Endodermal cell (in vitro differentiated cells): ENCODE measurements around the gene UCK1. TPM values are rescaled to one million over a fixed set of nuclear protein-coding genes. Genes with fewer than 3 reads are reported as not detected.
"Not testable (repeated sequence)": the region's sequence is repeated elsewhere in the genome, so short reads cannot be mapped to it uniquely, and the experiment has no call there.

Source experiments
- DNase-seq: peaks from one replicate; pipeline ENCODE4 v3.0.0-alpha.2; 2017
- H3K27ac ChIP-seq: 2 replicates; pipeline ENCODE4 v1.5.1; 2013; ENCODE audit warnings: mild to moderate bottlenecking, low read depth, low read length, moderate library complexity
- H3K27me3 ChIP-seq: 2 replicates; pipeline ENCODE4 v1.6.1; 2013; ENCODE audit warnings: mild to moderate bottlenecking, low read length, moderate library complexity; ENCODE audit not compliant: insufficient read depth, control insufficient read depth, poor library complexity, severe bottlenecking
- H3K36me3 ChIP-seq: 2 replicates; pipeline ENCODE4 v1.7.0; 2013; ENCODE audit warnings: mild to moderate bottlenecking, low read length, moderate library complexity; ENCODE audit not compliant: control insufficient read depth, insufficient read depth
- H3K4me1 ChIP-seq: one replicate; pipeline ENCODE4 v1.7.0; 2013; ENCODE audit warnings: low read length; ENCODE audit not compliant: control insufficient read depth, insufficient read depth
- H3K4me3 ChIP-seq: 2 replicates; pipeline ENCODE4 v1.5.1; 2013; ENCODE audit warnings: mild to moderate bottlenecking, low read length, moderate library complexity
- H3K9ac ChIP-seq: 2 replicates; pipeline ENCODE4 v1.6.1; 2013; ENCODE audit warnings: mild to moderate bottlenecking, low read length, moderate library complexity; ENCODE audit not compliant: poor library complexity, severe bottlenecking; ENCODE audit errors: extremely low read depth
- H3K9me3 ChIP-seq: 2 replicates; pipeline ENCODE4 v1.6.1; 2013; ENCODE audit warnings: mild to moderate bottlenecking, low read length, moderate library complexity; ENCODE audit not compliant: control insufficient read depth
- H3K27ac Mint-ChIP-seq: 2 replicates; pipeline ENCODE4 v1.8.0; 2020; ENCODE audit warnings: mixed read lengths
- H3K27me3 Mint-ChIP-seq: 2 replicates; pipeline ENCODE4 v1.8.0; 2021; ENCODE audit warnings: mild to moderate bottlenecking, mixed read lengths; ENCODE audit not compliant: insufficient read depth
- H3K36me3 Mint-ChIP-seq: 2 replicates; pipeline ENCODE4 v1.8.0; 2020; ENCODE audit warnings: low read depth, mixed read lengths
- H3K4me1 Mint-ChIP-seq: 2 replicates; pipeline ENCODE4 v1.8.0; 2020; ENCODE audit warnings: mixed read lengths
- H3K4me3 Mint-ChIP-seq: 2 replicates; pipeline ENCODE4 v1.8.0; 2020; ENCODE audit warnings: mild to moderate bottlenecking, moderate library complexity, mixed read lengths
- H3K9me3 Mint-ChIP-seq: 2 replicates; pipeline ENCODE4 v1.8.0; 2020; ENCODE audit warnings: mild to moderate bottlenecking, mixed read lengths
- CTCF ChIP-seq: fragments of 200-600 bp; sonication (generic); conservative IDR thresholded peaks from 2 replicates; pipeline ENCODE4 v1.5.0; 2021; ENCODE audit warnings: antibody characterized with exemption, mild to moderate bottlenecking
- WGBS, 2 experiments: methylation state at CpG; one replicate each; pipeline versions ENCODE4 v1.1.5 to v1.1.7; 2013; ENCODE audit warnings: missing lambda C conversion rate in 2 of 2, mixed read lengths in 1 of 2; ENCODE audit not compliant: insufficient coverage in 1 of 2, insufficient read length in 1 of 2; 5-methylcytosine and 5-hydroxymethylcytosine counted together
- total RNA-seq, 2 donors: library from RNA; stranded (reverse); fragmentation: NEBNext Ultra II Directional in 1 of 2; extraction: Animal tissue kit (Norgen Biotek cat#: 25700) in 1 of 2; gene quantifications; 2 replicates in 1 of 2; 3 replicates in 1 of 2; pipeline ENCODE4 v1.2.1, GENCODE V29; 2021

The UCK1 gene
- total RNA-seq, 2 donors from 2014 or later: 37.9 to 42.9 TPM

- Histone ChIP-seq H3K4me3 (no peak overlapping the region), H3K36me3 (peaks cover 90% of the 10 kb centered on the region), H3K27me3 (peaks cover 10% of the 10 kb centered on the region), H3K9ac (no peak overlapping the region), H3K9me3 (peaks cover 15% of the 10 kb centered on the region), H3K4me1 (no peaks in the 10 kb centered on the region), H3K27ac (no peak overlapping the region)
- no peaks in the 10 kb centered on the region for H3K9me3 Mint-ChIP-seq
- H3K27me3 Mint-ChIP-seq: no peaks in the 10 kb centered on the region
- no peak for TF ChIP-seq CTCF
- 96 to 100% methylated on average over 8 to 9 of the region's 9 CpGs for WGBS, 2 experiments
- H3K27ac Mint-ChIP-seq: no peak overlapping the region
- no peaks in the 10 kb centered on the region for H3K4me1 Mint-ChIP-seq
- H3K4me3 Mint-ChIP-seq: no peak overlapping the region
- H3K36me3 Mint-ChIP-seq: peaks cover 51% of the 10 kb centered on the region
- no peak for DNase-seq
Observed at GRCh38 chr9:131516930-131517329, 14.1 kb downstream of the UCK1 start.

DNA sequence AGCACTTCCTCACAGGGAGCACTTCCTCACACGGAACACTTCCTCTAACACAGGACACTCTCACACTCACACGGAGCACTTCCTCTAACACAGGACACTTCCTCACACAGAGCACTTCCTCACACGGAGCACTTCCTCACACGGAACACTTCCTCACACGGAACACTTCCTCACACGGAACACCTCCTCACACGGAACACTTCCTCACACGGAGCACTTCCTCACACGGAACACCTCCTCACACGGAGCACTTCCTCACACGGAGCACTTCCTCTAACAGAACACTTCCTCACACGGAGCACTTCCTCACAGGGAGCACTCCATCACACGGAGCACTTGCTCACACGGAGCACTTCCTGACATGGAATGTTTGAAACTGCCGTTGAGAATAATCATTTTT lies 15.0 kb downstream of the UCK1 start:
- H3K4me3 ChIP-seq: no peak overlapping the region
- TF ChIP-seq CTCF: no peak
- peaks cover 92% of the 10 kb centered on the region for H3K36me3 ChIP-seq
- no peak overlapping the region for H3K9ac ChIP-seq
- no peak for DNase-seq
- no peak overlapping the region for H3K27ac ChIP-seq
- no peaks in the 10 kb centered on the region for H3K4me1 ChIP-seq
- H3K9me3 Mint-ChIP-seq: no peaks in the 10 kb centered on the region
- peaks cover 15% of the 10 kb centered on the region for H3K9me3 ChIP-seq
- no peak overlapping the region for H3K27ac Mint-ChIP-seq
- H3K4me1 Mint-ChIP-seq: peaks cover 2% of the 10 kb centered on the region
- H3K36me3 Mint-ChIP-seq: peaks cover 52% of the 10 kb centered on the region
- H3K27me3 ChIP-seq: peaks cover 16% of the 10 kb centered on the region
- no peaks in the 10 kb centered on the region for H3K27me3 Mint-ChIP-seq
- 87 to 88% methylated on average over 13 to 14 of the region's 15 CpGs for WGBS, 2 experiments
- no peak overlapping the region for H3K4me3 Mint-ChIP-seq

DNA sequence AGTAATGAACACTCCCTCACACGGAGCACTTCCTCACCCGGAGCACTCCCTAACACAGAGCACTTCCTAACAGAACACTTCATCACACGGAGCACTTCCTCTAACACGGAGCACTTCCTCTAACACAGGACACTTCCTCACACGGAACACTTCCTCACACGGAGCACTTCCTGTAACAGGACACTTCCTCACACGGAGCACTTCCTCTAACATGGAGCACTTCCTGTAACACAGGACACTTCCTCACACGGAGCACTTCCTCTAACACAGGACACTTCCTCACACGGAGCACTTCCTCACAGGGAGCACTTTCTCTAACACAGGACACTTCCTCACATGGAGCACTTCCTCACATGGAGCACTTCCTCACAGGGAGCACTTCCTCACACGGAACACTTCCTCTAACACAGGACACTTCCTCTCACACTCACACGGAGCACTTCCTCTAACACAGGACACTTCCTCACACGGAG lies 15.5 kb downstream of the UCK1 start:
- H3K9me3 Mint-ChIP-seq, H3K4me1 ChIP-seq, H3K4me3 Mint-ChIP-seq, H3K4me3 ChIP-seq, DNase-seq, H3K27ac ChIP-seq, H3K9ac ChIP-seq, H3K4me1 Mint-ChIP-seq, H3K27me3 Mint-ChIP-seq, H3K27ac Mint-ChIP-seq: not testable (repeated sequence)
- Histone ChIP-seq H3K27me3 (peaks cover 16% of the 10 kb centered on the region), H3K9me3 (peaks cover 15% of the 10 kb centered on the region), H3K36me3 (peaks cover 95% of the 10 kb centered on the region)
- H3K36me3 Mint-ChIP-seq: peaks cover 52% of the 10 kb centered on the region
- 83 to 100% methylated on average over 3 to 10 of the region's 12 CpGs for WGBS, 2 experiments

DNA sequence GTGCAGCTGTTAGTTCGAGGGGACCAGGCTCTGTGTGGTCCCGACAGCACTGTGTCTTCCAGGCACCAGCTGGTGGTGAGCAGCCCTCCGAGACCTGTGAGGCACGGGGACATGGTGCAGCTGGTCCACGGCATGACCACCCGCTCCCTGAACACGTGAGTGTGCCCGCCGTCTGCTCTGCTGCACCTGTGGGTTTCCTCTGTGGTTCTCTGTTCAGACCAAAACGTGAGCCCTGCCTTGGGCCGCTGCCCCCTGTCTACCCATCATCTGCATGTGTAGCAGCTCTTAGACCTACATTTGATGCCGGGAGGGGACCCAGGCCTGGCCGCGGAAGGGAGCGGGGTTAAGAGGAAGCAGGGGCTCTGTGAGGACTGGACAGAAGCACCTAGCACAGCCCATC lies 17.9 kb downstream of the UCK1 start:
- H3K27ac Mint-ChIP-seq: no peak overlapping the region
- TF ChIP-seq CTCF: no peak
- no peak for DNase-seq
- H3K4me1 Mint-ChIP-seq: peaks cover 4% of the 10 kb centered on the region
- Histone ChIP-seq H3K9me3 (peaks cover 15% of the 10 kb centered on the region), H3K4me3 (no peak overlapping the region), H3K4me1 (no peaks in the 10 kb centered on the region), H3K9ac (no peak overlapping the region), H3K27ac (no peak overlapping the region), H3K27me3 (peaks cover 37% of the 10 kb centered on the region), H3K36me3 (peaks cover 88% of the 10 kb centered on the region)
- WGBS, 2 experiments: 95 to 100% methylated on average over 13 to 15 of the region's 15 CpGs
- H3K4me3 Mint-ChIP-seq: no peak overlapping the region
- no peaks in the 10 kb centered on the region for H3K9me3 Mint-ChIP-seq
- H3K36me3 Mint-ChIP-seq: peaks cover 47% of the 10 kb centered on the region
- peaks cover 12% of the 10 kb centered on the region for H3K27me3 Mint-ChIP-seq
